GM19372 (cell line): ENCODE measurements around the gene CCDC172.
"Not testable (repeated sequence)": the region's sequence is repeated elsewhere in the genome, so short reads cannot be mapped to it uniquely, and the experiment has no call there.

Source experiments
- ATAC-seq: cut with Tn5 transposase; IDR thresholded peaks from one replicate; pipeline ENCODE4 v1.9.1; 2021; ENCODE audit warnings: mild to moderate bottlenecking, low read depth, moderate library complexity; ENCODE audit not compliant: unreplicated experiment

The CCDC172 gene

DNA sequence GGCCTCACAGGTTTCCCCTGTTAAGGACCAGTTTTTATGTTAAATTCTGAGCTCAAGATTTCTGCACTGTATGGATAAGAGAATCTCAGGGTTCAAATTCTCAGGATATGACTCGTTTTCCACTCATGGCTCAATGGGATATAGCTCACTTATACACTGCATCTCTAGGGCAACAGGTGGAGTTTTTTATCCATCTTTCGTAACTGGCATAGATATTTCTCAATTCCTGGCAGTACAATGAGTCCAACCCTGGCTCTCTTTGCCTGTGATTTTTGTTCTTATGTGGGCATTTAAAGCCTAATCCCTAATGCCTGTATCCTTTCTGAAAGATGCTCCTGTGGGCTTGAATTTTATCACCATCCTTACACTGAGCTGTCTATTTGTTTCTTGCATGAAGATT is 7.6 kb downstream of the CCDC172 start:
- ATAC-seq: no peak

- ATAC-seq: no peak
Observed at GRCh38 chr10:116336866-116337265, 12.6 kb downstream of the CCDC172 start.

GRCh38 chr10:116352125-116352524 is 27.9 kb downstream of the CCDC172 start:
- no peak for ATAC-seq

GRCh38 chr10:116353817-116354216 is 29.6 kb downstream of the CCDC172 start:
- no peak for ATAC-seq

DNA sequence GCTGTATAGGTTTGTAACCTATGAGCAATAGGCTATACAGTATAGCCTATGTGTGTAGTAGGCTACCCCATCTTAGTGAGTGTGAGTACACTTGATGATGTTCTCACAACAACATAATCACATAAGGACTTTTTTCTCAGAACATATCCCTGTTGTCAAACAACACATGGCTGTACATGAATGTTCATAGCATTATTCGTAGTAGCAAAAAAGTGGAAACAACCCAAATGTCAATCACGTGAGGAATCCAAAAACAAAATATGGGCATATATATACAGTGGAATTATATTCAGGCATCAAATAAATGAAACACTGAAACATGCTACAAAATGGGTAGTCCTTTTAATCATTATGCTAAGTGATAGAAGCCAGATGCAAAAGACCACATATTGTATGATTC is 31.1 kb downstream of the CCDC172 start:
- ATAC-seq: no peak

GRCh38 chr10:116356833-116357232 is 32.6 kb downstream of the CCDC172 start:
- ATAC-seq: no peak

GRCh38 chr10:116364868-116365267 is 40.6 kb downstream of the CCDC172 start:
- no peak for ATAC-seq

DNA sequence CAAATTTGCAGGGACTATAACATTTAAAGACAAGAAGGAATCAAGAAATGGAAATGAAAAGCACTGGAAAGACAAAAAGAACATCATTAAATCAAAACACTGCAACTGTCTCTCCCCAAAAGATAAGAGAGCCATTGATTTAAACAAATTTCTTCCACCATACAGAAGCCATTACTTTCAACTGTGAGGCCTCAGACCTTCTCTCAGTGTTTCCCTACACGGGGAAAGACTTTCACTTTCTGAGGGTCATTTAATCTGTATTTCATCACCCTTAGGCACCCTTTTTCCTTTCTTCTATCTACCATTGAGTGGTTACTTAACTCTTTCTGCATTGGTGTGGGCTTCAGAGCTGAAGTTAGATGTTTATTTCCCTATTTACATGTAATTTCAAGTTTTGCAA is 47.5 kb downstream of the CCDC172 start:
- ATAC-seq: no peak

DNA sequence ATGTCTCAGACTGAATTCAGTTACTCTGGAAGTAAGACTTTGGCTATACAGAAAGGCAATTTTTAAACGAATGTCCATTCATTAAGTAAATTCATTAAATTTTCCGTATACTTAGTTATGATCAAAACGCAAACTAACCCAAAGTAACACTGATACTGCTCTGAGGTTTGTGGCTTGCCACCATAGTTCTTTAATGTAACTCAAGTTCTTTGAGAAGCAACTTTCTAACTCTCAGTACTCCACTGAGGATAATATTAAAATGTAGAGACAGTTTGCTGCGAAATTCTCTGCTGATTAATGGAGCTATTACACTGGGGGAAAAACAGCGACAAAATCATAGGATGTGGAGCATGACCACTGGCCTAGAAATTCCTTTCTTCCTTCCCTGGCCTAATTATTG is 58.0 kb downstream of the CCDC172 start:
- ATAC-seq: no peak

- ATAC-seq: no peak
Observed at GRCh38 chr10:116385311-116385710, 61.1 kb downstream of the CCDC172 start.

DNA sequence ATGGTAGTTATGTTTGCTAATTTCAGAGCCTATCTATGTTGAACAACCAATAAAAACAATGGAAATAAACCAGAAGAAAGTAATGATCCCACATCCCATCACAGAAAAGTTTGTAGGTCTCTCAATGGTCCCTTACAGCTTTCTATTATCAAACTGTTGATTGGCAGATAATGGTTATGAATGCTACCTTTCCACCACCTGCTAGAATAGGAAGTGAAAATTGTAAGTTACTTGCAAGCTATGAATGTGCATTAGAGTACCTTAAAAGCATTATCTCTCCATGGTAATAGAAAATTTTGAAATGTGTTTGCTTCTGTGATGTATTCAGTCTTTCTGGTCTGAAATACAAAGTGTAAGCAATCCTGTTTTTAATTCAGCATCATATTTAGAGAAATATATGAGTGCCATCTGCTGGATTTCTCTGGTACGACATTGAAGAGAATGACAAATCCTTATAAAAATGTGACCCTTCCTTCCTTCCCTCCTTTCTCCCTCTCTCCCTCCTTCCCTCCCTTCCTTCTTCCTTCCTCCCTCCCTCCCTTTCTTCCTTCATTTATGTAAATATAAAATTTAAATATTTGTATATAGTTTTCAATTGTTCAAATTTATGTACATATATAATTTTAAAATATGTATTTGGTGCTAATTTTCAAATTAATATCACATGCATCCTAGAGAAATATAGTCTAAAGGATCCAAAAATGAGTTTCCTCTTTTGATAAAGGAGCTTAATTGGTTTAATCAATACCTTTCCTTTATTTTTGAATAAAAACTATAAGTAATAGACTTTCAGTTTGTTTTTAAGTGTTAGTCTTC is 62.0 kb downstream of the CCDC172 start:
- ATAC-seq: no peak

DNA sequence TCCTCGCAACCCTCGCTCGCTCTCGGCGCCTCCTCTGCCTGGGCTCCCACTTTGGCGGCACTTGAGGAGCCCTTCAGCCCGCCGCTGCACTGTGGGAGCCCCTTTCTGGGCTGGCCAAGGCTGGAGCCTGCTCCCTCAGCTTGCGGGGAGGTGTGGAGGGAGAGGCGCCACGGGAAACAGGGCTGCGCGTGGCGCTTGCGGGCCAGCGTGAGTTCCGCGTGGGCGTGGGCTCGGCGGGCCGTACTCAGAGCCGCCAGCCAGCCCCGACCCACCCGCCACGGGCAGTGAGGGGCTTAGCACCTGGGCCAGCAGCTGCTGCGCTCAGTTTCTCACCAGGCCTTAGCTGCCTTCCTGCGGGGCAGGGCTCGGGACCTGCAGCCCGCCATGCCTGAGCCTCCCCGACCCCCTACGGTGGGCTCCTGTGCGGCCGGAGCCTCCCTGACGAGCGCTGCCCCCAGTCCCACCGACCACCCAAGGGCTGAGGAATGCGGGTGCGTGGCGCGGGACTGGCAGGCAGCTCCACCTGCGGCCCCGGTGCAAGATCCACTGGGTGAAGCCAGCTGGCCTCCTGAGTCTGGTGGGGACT is 69.1 kb downstream of the CCDC172 start:
- ATAC-seq: not testable (repeated sequence)

DNA sequence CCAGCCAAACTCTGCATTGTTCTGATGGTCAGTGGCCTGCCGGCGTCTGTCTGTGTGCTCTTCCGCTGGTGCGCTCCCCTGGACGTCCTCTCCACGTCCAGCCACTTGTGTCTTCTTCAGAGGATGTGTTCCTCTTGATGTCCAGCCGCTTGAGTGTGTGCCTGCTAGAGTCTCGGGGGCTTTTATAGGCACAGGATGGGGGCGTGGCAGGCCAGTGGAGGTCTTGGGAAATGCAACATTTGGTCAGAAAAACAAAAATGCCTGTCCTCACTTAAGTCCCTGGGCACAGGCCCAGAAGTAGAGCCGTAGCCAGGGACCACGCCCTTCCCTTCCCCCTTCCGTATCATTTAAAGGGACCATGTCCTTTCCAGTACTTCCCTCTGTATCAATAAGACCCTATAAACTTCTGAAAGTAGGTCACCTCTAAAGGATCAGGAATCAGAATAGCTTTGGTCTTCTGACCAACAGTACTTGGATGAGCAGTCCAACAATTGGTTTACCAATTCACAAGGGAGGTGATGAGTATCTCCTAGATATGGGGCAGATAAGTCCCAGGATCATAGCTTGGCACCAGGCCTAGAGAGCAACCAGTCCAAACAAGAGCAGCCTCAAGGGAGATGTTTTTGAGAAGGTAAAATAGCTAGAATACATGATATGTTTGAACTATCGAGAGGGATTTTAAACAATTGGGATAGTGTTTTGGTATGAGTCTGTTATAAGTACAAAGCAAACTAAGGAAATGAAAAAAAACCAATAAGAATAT is 71.2 kb downstream of the CCDC172 start:
- no peak for ATAC-seq

- ATAC-seq: no peak
Observed at GRCh38 chr10:116398224-116398623, 74.0 kb downstream of the CCDC172 start.

GRCh38 chr10:116402858-116403257 is 78.6 kb downstream of the CCDC172 start:
- ATAC-seq: no peak

GRCh38 chr10:116403740-116404250 is 79.5 kb downstream of the CCDC172 start:
- no peak for ATAC-seq

DNA sequence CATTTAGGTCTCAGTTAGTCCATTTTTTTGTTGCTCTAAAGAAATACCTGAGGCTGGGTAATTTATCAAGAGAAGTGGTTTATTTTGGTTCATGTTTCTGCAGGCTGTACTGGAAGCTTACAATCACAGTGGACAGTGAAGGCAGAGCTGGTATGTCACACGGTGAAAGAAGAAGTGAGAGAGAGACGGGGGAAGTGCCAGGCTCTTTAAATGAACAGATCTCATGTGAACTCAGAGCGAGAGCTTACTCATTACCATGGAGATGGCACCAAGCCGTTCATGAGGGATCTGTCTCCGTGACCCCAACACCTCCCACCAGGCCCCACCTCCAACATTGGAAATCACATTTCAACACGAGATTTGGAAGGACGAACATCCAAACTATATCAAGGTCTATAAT is 84.5 kb downstream of the CCDC172 start:
- no peak for ATAC-seq

- no peak for ATAC-seq
Observed at GRCh38 chr10:116410351-116410750, 86.1 kb downstream of the CCDC172 start.

GRCh38 chr10:116417821-116418220 is 93.6 kb downstream of the CCDC172 start:
- no peak for ATAC-seq

- ATAC-seq: no peak
Observed at GRCh38 chr10:116418389-116418788, 94.1 kb downstream of the CCDC172 start.

- no peak for ATAC-seq
Observed at GRCh38 chr10:116421815-116422214, 97.6 kb downstream of the CCDC172 start.
